Measurements from ENCODE around the gene SLC35F4. TPM values are rescaled to one million over a fixed set of nuclear protein-coding genes. Genes with fewer than 3 reads are reported as not detected.

The SLC35F4 gene
- total RNA-seq, 1 donor from 2014 or later, result not detected

DNA sequence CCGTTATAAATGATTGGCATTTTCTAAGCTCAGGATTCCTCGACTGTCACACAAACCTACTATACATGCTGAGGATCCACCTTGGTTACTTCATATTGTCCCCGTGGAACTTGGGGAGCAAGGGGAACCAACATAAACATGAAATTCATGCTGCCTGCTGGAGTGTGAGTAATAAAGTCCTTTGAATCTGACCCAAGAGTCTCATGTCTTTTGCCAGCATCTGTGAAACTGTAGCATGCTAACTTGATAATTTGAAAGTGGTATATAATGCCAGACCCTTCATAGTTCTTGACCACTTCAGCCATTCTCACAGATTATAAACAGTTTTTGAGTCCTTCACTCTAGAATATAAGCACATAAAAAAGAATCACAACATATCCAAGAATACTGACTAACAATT, 17.1 kb downstream of the SLC35F4 start:
- intact Hi-C loops (cut with micrococcal nuclease), result no loop called here

GRCh38 chr14:57848353-57848752, 17.5 kb downstream of the SLC35F4 start:
- intact Hi-C loops (cut with micrococcal nuclease), result no loop called here

- intact Hi-C loops (cut with micrococcal nuclease), result no loop called here
These were observed 18.2 kb downstream of the SLC35F4 start for GRCh38 chr14:57847706-57848105.

GRCh38 chr14:57847096-57847495, 18.8 kb downstream of the SLC35F4 start:
- intact Hi-C loops (cut with micrococcal nuclease), result no loop called here

GRCh38 chr14:57846596-57846995, 19.3 kb downstream of the SLC35F4 start:
- intact Hi-C loops (cut with micrococcal nuclease), result no loop called here

- intact Hi-C loops (cut with micrococcal nuclease), result no loop called here
These were observed 19.9 kb downstream of the SLC35F4 start for GRCh38 chr14:57845802-57846531.

- intact Hi-C loops (cut with micrococcal nuclease), result no loop called here
These were observed 20.6 kb downstream of the SLC35F4 start for GRCh38 chr14:57845316-57845715.

DNA sequence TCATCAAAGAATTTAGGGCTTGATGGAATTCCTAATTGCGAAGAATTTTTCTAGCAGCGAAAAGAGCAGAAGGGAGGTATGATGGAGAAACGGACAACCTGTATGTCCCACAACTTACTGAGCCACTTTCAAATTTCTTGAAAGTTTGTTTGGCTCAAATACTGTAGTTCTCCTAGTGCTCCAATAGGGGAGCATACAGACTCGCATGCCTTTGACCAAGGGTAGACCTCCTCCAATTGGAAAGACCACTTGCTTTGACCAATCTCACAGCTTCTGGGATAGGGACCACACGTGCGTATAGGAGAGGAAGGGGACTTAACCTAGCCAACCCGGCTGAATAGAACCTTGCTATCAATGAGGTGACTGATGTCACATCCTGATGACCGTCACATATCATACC, 28.6 kb downstream of the SLC35F4 start:
- intact Hi-C loops (cut with micrococcal nuclease), result no loop called here

DNA sequence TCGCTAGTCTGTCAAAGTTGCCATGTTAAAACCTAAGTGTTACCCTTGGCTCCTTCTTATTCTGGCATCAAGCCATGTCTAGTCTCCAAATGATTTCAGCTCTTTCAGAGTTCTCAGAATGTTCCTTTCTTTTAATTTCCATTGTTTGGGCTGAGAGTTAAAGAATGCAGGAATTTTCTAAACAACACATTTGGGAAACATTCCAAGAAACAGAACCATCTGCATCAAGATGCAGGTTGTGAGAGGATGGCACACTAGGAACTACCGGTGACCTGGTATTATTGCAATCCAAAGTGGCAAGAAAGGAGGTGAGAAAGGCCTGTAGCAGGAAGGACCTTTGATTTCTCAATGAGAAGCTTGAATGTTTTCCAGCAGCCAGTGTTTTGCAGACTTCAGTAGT, 30.1 kb downstream of the SLC35F4 start:
- intact Hi-C loops (cut with micrococcal nuclease), result no loop called here

- intact Hi-C loops (cut with micrococcal nuclease), result no loop called here
These were observed 30.9 kb downstream of the SLC35F4 start for GRCh38 chr14:57834961-57835360.

- intact Hi-C loops (cut with micrococcal nuclease), result no loop called here
These were observed 31.8 kb downstream of the SLC35F4 start for GRCh38 chr14:57834001-57834598.

DNA sequence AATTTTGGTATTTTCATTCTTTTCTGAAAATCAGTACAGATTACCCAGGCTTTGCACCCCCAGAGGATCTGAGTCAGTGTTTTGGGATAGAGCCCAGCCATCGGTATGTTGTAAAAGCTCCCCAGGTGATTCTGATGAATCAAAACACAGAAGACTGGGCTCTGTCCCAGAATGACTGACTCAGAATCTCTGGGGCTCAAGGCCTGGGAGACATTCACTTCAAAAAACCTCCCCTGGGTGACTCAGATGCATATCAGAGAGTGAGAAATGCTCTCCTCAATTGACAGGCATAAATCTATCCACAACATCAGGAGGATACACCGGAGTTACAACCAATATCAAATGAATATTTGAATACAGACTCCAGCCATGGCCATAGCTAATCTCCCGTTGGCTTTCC, 32.6 kb downstream of the SLC35F4 start:
- intact Hi-C loops (cut with micrococcal nuclease), result no loop called here

DNA sequence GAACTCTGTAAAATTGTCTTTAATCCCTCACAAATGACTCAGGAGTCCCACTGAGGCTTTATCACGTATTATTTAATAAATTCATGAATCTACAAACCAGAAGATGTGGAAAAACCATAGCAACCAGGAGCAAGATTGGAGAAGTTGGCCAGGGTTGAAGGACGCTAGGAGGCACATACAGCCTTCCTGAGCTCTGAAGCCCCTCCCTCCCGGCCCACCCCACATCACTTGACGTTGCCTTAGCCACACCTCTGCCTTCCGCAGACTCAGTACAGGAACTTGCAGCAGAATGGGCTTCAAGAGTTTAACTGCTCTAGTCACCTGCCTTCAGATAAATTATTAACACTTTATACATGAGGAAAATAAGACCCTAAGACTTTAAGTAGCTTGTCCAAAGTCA, 33.9 kb downstream of the SLC35F4 start:
- intact Hi-C loops (cut with micrococcal nuclease), result no loop called here

- intact Hi-C loops (cut with micrococcal nuclease), result no loop called here
These were observed 37.2 kb downstream of the SLC35F4 start for GRCh38 chr14:57828713-57829112.

- intact Hi-C loops (cut with micrococcal nuclease), result no loop called here
These were observed 42.8 kb downstream of the SLC35F4 start for GRCh38 chr14:57823015-57823660.

DNA sequence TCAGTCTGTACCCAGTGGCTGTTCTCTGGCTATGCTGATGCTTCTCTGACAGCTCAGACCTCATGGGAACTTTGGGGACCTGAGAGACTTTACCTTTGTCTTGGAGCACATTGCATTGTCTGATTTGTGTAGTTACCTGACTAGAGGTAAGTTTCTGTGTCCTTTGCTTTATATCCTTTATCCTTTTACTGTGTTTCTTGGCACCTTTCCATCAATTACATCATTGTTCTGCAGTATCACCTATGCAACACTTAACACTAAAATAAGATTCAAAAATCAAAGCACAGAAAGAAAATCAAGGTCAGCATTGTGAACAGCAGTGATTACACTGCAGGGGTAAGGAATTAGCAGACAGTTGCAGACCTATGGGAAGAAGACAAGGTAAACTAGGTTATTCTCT, 43.8 kb downstream of the SLC35F4 start:
- intact Hi-C loops (cut with micrococcal nuclease), result no loop called here

DNA sequence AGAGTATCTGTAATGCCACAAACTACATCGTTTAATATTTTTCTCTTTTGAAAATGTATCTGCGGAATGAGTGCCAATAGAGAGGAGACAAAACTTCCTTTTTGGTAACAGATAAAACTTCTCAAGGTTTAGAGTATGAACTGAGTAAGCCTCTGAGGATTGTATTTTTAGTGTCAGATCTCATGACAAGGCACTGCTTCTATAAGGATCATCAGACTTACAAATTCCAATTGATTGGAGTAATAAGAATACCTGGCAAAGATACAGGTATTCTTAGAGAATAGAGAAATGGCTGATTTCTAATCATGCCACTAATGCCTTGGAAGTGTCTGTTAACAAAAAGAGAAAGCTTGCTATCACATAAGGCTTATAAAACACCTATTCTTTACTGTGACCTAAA, 45.3 kb downstream of the SLC35F4 start:
- intact Hi-C loops (cut with micrococcal nuclease), result no loop called here

- intact Hi-C loops (cut with micrococcal nuclease), result no loop called here
These were observed 47.4 kb downstream of the SLC35F4 start for GRCh38 chr14:57818511-57818910.

- intact Hi-C loops (cut with micrococcal nuclease), result no loop called here
These were observed 49.2 kb downstream of the SLC35F4 start for GRCh38 chr14:57816568-57817284.

DNA sequence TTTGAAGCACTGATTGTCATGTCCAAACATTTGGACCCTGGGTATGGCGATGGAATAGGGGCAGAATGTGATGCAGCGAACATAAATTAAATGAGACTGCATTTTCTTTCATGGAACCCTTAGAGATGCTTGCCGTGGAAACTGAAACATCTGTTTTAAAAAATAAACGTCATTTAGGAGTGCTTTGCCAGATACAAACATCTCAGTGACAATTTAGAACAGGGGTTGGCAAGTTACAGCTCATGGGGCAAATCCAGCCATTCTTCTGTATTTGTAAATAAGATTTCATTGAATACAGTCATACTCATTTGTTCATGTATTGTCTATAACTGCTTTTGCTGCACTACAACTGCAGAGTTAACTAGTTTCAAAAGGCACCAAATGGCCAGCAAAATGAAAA, 51.2 kb downstream of the SLC35F4 start:
- intact Hi-C loops (cut with micrococcal nuclease), result no loop called here

DNA sequence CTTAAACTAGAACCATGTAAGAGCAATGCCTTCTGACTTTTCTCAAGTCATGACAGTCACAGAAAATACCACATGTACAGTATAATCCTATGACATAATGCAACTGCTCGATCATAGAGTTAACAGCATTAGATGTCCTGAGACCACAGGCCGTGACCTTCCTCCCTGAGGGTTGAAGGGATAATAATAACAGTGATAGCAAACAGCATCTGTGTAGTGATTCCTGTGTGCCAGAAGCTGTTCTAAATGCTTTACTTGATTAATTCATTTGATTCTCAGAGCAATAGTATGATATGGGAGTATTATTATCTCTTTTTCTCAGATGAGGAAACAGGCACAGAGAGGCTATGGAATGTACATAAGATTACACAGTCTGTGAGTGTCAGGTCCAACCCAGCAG, 53.2 kb downstream of the SLC35F4 start:
- intact Hi-C loops (cut with micrococcal nuclease), result no loop called here

GRCh38 chr14:57811998-57812546, 53.8 kb downstream of the SLC35F4 start:
- intact Hi-C loops (cut with micrococcal nuclease), result no loop called here

All from T-helper 1 cell treated with Interleukin-12 subunit alpha and Interleukin-12 subunit beta and Interleukin-4 antibody, amounts not matched to agents 30 ng/mL and 1 ng/mL, for 36 hours (primary cell).